CD1c-positive myeloid dendritic cell (primary cell): ENCODE data around the gene ZNF419.
"Not testable (repeated sequence)": the region's sequence is repeated elsewhere in the genome, so short reads cannot be mapped to it uniquely, and the experiment has no call there.

Source experiments
- DNase-seq: peaks from one replicate; pipeline ENCODE4 v3.0.0-alpha.2; 2016; ENCODE audit errors: extremely low spot score

Gene ZNF419

GRCh38 chr19:57487477-57488298 lies at the start of gene ZNF419:
Gene ZNF419 (plus strand): TSS chr19:57487750. CDS start chr19:57487951, 201 bp downstream.
- peak; percentile 92 for DNase-seq

DNA sequence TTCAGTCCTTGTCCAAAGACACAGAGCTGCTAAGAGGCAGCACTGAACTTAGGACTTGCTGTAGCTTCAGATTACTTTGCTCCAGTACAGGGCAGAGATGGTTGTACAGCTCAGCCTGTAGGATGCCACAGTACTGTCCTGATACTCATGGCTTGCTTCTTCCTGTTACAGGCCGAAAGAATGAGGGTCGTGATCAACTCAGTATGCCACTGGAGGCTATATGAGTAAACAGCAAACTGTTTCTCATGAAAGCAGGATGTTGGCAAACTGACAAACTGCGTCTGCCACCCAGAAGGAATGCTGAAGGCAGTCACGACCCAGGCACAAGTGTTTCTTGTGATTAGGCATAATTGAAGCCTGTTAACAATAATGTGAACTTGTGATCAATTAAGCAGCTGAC lies 49.6 kb upstream of the ZNF419 start:
- DNase-seq, result no peak

GRCh38 chr19:57438925-57439324 lies 48.6 kb upstream of the ZNF419 start:
- no peak for DNase-seq

DNA sequence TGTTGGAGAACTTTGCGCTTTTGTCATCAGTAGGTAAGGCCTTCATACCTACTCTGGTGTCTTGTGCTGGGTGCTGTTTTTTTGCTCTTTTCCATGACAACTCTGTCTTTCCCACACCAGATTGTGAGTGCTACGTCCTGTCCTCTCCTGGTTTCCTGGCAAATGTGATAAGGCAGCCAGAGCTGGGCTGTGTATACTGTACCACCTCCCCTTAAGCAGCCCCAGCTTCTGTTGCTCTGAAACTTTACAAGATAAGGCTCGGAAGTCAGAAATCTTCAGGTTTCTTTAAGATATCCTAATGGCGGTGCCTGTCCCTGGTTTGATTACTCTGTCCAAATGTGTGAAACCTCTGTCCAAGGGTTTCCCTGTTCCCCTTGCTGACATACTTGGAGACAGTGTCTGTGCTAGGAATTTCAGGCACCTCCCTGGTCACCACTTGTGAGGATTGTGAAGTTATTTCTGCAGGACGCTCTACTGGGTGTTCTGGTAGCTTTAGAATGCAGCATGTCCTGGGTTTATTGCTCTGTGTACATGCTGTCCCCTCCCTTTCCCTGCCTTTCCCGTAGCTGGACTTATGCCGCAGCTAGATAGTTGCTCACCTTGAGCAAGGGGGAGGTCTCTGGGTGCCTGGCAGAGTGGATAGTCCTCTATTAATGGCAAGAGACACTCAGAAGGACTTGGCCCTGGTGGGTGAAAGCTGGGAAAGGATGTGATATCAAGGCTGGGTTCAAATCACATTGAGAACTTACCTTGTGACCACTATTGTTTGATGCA lies 45.4 kb upstream of the ZNF419 start:
- DNase-seq, result no peak

DNA sequence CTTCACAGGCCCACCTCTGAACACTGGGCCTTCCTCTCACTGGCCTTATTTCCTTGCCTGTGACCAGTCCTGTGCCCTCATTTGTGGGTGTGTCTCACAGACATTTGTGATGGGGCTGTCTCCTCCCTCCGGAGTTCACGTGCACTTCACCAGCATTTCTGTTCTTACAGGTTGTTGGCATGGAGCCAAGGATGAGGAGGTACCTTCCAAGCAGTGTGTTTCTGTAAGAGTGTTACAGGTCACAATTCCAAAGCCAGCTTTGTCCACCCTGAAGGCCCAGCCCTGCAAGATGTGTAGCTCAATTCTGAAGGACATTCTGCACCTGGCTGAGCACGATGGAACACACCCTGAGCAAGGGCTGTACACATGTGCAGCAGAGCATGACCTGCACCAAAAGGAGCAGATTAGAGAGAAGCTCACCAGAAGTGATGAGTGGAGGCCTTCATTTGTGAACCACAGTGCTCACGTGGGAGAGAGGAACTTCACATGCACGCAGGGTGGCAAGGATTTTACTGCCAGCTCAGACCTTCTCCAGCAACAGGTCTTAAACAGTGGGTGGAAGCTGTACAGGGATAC lies 44.3 kb upstream of the ZNF419 start:
- no peak for DNase-seq

GRCh38 chr19:57452307-57452706 lies 35.2 kb upstream of the ZNF419 start:
- DNase-seq, result no peak

GRCh38 chr19:57465680-57466381 lies 21.7 kb upstream of the ZNF419 start:
- DNase-seq, result peak; percentile 43

DNA sequence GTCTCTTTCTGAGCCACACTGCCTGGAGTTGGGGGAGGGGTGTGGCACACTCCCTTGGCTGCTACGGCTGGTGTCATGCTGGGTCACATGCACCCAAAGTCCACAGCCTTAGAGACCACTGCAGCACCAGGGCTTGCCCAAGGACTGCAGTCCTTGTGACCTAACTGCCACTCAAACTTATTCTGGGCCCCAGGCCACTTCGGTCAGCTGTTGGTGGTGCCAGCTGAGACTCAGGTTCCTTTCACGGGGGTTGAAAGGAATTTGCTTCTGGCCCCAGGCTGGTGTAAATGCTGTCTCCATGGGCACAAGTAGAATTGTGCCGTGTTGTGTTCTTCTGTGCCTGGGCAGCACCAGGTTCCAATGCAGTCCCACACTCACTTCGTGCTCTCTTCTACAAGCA lies 21.1 kb upstream of the ZNF419 start:
- DNase-seq, result no peak

DNA sequence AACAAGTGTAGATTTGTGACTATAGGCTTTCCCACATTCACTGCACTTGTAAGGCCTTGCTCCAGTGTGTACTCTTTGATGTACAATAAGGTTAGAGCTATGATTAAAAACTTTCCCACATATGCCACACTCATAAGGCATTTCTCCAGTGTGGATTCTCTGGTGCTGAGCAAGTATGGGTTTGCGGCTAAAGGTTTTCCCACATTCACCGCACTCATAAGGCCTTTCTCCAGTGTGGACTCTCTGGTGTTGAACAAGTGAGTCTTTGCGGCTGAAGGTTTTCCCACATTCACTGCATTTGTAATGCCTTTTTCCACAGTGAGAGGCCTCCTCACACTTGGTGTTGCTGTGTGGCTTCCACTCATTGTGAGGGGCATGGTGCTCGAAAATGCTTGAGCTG lies 13.9 kb upstream of the ZNF419 start:
- no peak for DNase-seq

DNA sequence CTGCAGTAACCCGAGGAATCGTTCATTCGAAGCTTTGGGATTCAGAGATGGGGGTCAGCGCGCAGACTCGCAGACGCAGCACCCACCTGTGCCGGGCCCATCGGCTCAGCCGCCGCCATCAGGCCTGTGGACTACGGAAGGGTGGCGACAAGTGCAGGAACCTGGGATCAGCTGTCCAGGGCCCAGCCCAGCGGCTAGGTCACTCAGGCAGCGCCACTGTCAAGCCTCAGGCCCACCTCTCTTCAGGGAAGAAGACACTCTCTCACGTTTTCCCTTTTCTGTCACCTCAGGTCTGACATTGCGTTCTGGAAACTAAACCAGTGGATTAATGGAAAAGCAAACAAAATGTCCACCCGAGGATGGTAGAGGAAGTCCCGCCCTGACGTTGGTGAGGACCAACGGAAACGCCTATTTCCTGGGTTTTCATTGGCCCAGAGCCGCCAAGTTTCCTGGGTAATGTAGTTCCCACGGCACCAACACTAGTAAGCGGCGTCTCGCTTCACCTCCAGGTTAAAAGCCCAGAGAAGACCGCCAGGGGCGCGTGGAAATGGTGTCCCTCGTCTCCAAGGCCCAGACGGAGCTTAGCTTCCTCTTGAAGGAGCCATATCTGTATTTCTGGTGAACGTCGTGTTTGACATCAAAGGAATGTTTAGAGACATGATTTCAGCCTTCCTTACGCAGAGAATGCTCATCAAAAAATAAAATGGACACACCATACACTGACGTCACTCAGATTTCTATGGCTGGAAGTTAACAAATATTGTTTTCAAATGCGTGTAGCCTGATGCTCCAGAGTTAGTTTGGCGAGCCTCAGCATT lies 10.2 kb upstream of the ZNF419 start, which contains the start of gene ZNF772:
Gene ZNF772, minus strand, starts transcription at position 376 of the 818 bp plus-strand sequence. Its CDS starts 257 bp downstream, at position 119.
- DNase-seq, result peak; percentile 96

GRCh38 chr19:57488299-57488644 lies 722 bp downstream of the ZNF419 start:
- not testable (repeated sequence) for DNase-seq

- DNase-seq, result not testable (repeated sequence)
Observed at GRCh38 chr19:57499332-57499679, 11.8 kb downstream of the ZNF419 start.

DNA sequence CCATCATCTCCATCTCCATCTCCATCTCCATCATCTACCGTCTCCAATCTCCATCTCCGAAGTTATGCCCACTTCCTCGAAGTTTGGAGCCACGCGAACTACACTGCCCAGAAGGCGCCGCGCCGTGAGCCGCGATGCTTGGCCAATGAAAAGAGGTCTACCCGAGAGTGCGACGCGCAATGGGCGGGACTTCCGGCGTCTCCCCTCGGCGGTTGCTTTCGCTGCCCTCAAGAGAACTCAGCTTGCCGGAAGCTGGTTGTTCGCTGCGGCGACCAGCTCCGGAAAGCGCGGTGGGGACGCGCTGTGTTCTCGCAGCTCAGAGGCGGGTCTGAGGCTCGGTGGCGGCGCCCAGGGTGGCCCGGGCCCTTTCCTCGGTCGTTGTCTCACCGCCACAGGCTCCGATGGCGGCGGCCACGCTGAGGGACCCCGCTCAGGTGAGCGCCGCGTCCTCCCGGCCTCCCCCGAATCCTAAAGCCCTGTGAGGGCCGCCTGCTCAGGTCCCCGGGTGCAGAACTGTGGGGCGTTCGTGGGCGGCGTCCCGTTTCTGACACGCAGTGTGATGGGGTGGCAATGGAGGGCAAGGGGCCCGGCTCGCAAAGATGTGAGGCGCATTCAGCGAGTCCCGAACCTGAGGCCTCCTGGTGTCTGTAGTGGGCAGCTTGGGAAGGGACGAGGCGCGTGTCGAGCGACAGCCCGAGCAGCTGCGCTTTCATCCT lies 12.3 kb downstream of the ZNF419 start, which contains the start of gene ZNF773:
Gene ZNF773, plus strand, starts transcription at position 259 of the 716 bp plus-strand sequence. Its CDS starts 143 bp downstream, at position 402.
- peak; percentile 97 for DNase-seq

GRCh38 chr19:57500400-57500799 lies 12.8 kb downstream of the ZNF419 start:
- not testable (repeated sequence) for DNase-seq

GRCh38 chr19:57506163-57506562 lies 18.6 kb downstream of the ZNF419 start:
- DNase-seq, result no peak

DNA sequence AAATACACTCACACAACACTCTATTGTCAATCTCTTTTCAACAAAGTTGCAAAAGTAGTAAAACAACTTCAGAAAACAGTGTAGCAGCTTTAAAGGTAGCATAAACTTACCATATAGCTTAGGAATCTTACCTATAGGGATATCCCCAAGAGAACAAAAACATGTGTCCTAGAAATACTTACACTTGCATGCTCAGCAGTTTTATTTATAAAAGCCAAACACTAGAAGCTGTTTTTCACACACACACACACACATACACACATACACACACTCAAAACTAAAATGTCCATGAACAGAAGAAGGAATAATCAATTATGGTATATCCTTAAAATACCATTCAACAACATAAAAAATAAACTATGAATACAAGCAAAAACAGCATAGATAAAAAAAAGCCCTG lies 23.9 kb downstream of the ZNF419 start:
- DNase-seq, result no peak

DNA sequence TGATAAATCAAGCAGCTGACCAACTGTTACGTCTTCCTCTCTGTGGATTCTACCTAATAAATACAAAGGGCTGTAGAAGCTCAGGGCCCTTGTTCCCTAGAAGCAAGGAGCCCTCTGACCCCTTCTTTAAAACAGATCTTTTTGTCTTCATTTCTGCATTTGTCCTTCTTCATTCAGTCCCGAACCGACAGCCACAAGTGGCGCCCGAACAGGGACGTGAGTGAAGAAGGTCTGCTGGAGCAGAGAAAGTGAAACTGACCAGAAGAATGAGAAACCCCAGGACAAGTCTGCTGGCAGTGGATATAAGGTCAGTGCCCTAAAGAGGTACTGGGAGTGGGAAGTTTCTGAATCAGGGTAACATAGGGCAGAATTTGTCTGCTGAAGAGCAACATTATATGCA lies 25.3 kb downstream of the ZNF419 start:
- DNase-seq, result no peak

- DNase-seq, result no peak
Observed at GRCh38 chr19:57515255-57515654, 27.7 kb downstream of the ZNF419 start.

DNA sequence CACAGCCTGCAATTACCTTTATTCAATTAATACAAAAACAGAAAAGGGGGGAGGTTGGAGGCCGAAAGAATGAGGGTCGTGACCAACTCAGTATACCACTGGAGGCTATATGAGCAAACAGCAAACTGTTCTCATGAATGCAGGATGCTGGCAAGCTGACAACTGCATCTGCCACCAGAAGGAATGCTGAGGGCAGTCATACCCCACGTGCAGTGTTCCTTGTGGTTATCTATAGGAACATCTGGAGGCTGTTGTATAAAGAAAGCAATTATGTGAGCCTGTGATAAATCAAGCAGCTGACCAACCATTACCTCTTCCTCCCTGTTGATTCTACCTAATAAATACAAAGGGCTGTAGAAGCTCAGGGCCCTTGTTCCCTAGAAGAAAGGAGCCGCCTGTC lies 30.5 kb downstream of the ZNF419 start:
- DNase-seq, result not testable (repeated sequence)

DNA sequence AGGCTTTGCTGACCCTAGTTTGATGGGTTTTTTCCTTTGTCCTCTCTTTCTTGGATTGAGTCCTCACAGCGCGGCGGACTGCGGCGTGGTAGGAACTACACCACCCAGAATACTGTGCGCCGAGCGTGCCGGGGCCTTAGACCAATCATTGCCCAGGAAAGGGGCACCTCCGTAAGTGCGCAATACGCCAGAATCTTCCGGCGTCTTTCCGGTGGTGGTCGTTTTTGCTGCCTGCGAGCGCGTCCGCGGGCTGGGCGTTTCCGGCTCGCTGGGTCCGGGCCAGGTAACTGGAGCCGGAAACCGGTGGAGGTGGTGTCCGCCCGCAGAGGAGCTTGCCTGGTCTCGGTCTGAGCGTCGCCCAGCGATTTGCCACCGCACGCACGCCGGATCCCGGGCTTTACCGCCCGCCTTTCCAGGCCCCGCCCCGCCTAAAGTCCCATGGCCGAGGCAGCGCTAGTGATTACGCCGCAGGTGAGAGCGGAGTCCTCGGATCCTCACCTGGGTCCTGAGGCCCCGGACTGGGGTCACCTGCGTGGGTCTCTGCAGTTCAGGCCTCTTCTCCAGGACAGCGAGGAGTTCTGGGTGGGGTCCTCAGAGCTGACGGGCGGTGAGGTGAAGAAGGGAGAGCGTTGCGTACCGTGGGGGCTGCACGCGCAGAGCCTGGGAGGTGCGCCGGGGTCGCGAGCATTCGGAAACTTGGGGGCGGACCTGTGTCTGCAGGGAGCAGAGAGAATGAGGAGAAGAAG lies 39.8 kb downstream of the ZNF419 start, which contains the start of gene ZNF549:
Gene ZNF549, plus strand, starts transcription at position 221 of the 746 bp plus-strand sequence. Its CDS starts 218 bp downstream, at position 439.
- DNase-seq, result peak; percentile 92
